Measurements from ENCODE around the gene S100A7A.

Gene S100A7A

DNA sequence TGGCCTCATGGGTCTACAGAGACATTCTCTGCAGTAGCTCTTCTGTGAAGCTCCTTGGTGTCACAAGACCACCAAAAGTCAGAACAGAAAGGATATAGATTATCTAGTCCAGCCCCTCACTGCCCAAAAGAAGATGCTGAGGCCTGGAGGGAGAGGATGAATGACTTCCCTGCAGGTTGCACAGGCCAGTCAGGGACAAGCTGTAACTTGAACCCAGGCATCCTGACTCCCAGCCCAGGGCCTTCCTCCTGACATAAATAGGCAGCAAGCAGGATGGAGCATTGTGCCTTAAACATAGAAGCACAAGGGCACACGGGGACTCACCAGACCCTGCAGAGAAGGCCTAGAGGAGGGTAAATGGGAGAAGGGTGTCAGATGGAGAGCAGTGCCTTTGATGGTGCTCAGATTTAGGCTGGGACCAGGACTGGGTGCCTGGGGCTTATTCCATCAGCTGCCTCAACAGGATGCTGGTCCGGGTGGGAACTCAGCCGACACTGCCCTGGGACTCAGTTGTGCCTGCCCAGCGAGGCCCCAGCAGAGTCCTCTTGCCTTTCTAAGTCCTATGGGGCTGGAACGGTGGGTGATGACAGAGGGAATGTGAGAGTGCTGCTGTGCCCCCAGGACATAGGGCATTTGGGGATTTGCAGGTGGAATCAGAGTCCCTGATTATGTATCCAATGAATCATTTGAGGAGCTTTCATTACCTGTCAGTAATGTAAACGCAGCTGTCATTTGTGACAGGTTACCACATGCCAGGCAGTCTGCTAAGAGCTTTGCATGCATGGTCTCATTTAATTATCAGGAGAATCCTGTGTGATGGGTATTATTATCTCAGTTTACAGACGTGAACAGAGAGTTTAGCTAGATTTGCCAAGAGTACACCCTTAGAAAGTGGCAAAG, 13.2 kb downstream of the S100A7A start:
- no peak for DNase-seq (ENCODE audit: low spot score)
- TF ChIP-seq, protein P1, sequence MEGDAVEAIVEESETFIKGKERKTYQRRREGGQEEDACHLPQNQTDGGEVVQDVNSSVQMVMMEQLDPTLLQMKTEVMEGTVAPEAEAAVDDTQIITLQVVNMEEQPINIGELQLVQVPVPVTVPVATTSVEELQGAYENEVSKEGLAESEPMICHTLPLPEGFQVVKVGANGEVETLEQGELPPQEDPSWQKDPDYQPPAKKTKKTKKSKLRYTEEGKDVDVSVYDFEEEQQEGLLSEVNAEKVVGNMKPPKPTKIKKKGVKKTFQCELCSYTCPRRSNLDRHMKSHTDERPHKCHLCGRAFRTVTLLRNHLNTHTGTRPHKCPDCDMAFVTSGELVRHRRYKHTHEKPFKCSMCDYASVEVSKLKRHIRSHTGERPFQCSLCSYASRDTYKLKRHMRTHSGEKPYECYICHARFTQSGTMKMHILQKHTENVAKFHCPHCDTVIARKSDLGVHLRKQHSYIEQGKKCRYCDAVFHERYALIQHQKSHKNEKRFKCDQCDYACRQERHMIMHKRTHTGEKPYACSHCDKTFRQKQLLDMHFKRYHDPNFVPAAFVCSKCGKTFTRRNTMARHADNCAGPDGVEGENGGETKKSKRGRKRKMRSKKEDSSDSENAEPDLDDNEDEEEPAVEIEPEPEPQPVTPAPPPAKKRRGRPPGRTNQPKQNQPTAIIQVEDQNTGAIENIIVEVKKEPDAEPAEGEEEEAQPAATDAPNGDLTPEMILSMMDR (IDR thresholded peaks at IDR 0.05; ENCODE audit: extremely low read depth, insufficient read depth, missing control alignments) = no peak
- in situ Hi-C loops (cut with MboI; ENCODE audit: low pct_unique_long_range_greater_than_20kb, low sequenced_read_pairs, unreplicated experiment) = no loop called here

DNA sequence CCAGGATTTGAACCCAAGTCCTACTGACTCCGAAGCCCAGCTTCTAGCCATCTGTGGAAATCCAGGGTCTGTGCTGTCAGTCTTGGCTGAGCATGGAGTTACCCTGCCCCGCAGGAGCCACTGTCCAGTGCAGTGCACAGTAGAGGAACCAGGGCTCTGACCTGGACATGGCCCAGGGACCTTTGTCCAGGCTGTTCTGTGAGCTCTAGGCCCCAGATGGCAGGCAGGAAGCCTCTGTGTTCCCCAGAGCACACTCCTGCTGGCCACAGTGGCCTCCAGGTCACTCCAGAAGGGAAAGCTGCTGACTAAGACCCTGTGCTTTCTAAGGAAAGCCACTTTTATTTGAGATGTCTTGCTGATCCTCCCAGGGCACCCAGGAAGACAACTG, 13.8 kb downstream of the S100A7A start:
- in situ Hi-C loops (cut with MboI; ENCODE audit: low pct_unique_long_range_greater_than_20kb, low sequenced_read_pairs, unreplicated experiment) = no loop called here
- DNase-seq (ENCODE audit: low spot score) = no peak
- TF ChIP-seq, protein P1 (IDR thresholded peaks at IDR 0.05; ENCODE audit: extremely low read depth, insufficient read depth, missing control alignments) = no peak

DNA sequence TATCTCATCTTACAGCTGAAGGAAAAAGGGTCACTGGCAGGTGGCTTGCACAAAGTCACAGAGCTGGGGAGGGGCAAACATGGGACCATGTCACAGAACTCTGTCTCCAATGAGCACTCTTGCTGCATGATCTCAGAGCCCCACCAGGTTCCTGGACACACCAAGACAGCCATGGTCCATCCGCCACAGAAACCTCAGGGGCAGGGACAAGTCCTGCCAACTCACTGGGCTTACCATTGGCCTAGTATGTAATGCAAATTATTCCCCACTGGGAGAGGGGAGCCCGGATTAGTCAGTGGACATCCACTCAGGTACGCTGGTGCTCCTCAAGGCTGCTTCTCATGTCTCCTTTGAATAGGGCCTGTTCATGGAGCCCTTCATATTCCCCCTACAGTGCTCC, 14.2 kb downstream of the S100A7A start:
- in situ Hi-C loops (cut with MboI; ENCODE audit: low pct_unique_long_range_greater_than_20kb, low sequenced_read_pairs, unreplicated experiment) = no loop called here
- TF ChIP-seq, protein P1 (IDR thresholded peaks at IDR 0.05; ENCODE audit: extremely low read depth, insufficient read depth, missing control alignments) = no peak
- no peak for DNase-seq (ENCODE audit: low spot score)

DNA sequence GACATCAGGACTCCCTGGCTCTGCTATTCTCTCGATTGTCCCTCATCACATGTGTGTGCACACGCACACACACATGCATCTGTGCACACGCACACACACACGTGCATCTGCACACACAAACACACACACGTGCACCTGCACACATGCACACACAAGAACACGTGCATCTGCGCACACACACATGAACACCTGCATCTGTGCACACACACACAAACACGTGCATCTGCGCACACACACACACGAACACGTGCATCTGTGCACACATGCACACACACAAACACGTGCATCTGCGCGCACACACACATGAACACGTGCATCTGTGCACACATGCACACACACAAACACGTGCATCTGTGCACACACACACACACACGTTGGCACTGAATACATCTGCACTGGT, 14.7 kb downstream of the S100A7A start:
- TF ChIP-seq, protein P1 (IDR thresholded peaks at IDR 0.05; ENCODE audit: extremely low read depth, insufficient read depth, missing control alignments) = no peak
- in situ Hi-C loops (cut with MboI; ENCODE audit: low pct_unique_long_range_greater_than_20kb, low sequenced_read_pairs, unreplicated experiment) = no loop called here
- no peak for DNase-seq (ENCODE audit: low spot score)

DNA sequence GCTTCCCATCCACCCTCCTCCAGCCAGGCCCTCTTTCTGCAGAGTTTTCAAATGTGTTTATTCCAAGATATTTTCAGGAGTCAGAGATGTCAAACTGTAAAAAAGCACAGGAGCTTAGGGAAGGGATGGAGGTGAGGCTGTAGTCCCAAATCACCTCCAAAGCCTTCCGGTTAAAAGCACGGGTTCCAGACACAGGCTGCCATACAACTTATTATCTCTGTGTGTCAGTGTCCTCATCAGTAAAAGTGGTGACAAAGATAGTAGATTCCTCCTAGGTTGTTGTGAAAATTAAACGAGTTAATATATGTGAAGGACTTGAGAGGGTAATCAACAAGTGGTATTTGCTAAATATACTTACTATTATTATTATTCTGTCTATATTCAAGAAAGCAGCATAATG, 15.1 kb downstream of the S100A7A start:
- DNase-seq (ENCODE audit: low spot score) = no peak
- in situ Hi-C loops (cut with MboI; ENCODE audit: low pct_unique_long_range_greater_than_20kb, low sequenced_read_pairs, unreplicated experiment) = no loop called here
- TF ChIP-seq, protein P1 (IDR thresholded peaks at IDR 0.05; ENCODE audit: extremely low read depth, insufficient read depth, missing control alignments) = no peak

DNA sequence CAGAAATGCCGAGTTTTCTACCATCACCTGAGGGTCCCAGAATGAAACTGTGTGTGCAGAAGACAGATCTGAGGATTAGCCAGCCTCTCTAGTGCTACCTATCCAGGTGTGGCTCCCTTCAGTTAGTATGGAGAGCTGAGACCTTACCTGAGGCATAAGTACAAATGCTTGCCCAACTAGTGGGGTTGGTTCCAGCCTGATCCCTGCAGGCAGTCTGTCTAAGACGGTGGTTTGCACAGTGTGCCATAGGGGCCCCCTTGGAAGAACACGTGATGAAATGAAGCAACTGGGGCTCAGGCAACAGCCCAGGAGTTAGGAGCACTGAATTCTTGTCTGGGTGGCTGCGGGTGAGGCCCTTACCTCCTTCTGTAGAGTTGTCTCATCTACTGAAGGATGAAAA, 15.6 kb downstream of the S100A7A start:
- no peak for DNase-seq (ENCODE audit: low spot score)
- in situ Hi-C loops (cut with MboI; ENCODE audit: low pct_unique_long_range_greater_than_20kb, low sequenced_read_pairs, unreplicated experiment) = no loop called here
- TF ChIP-seq, protein P1 (IDR thresholded peaks at IDR 0.05; ENCODE audit: extremely low read depth, insufficient read depth, missing control alignments) = no peak

All from GM13977 (cell line).